ENCODE measurements around the gene PDGFRB. TPM values are rescaled to one million over a fixed set of nuclear protein-coding genes. Genes with fewer than 3 reads are reported as not detected.
A peak's percentile ranks its signal among the peaks of the same experiment; 100 is the strongest.

PDGFRB gene
- total RNA-seq, 4 donors from 2014 or later = 20.2 to 56.3 (median 28.3) TPM

GRCh38 chr5:150178262-150178661, 22.6 kb upstream of the PDGFRB start:
- no peak for TF ChIP-seq POLR2AphosphoS5 (IDR thresholded peaks at IDR 0.05)
- TF ChIP-seq EP300 (IDR thresholded peaks at IDR 0.05; ENCODE audit: low read depth) = no peak
- no peak for TF ChIP-seq POLR2A (IDR thresholded peaks at IDR 0.05)
- TF ChIP-seq CTCF (IDR thresholded peaks at IDR 0.05) = no peak
- Histone ChIP-seq H3K27ac (peak overlapping the region; percentile 85 to 88 (median 87)), H3K4me3 (no peak overlapping the region), H3K4me1 (peaks cover 50 to 96% (median 80%) of the 10 kb centered on the region in 4 donors), H3K36me3 (no peaks in the 10 kb centered on the region), H3K9me3 (no peaks in the 10 kb centered on the region), H3K27me3 (no peaks in the 10 kb centered on the region)
- 46% methylated on average over 4 of the region's 4 CpGs; no CpG with 5 or more reads in 1 of the 2 donors for WGBS, 2 donors (ENCODE audit: low coverage in 1 of 2)
- in situ Hi-C loops (cut with MboI; ENCODE audit: low pct_ligation_motif_present in 1 of 4, low pct_unique_long_range_greater_than_20kb in 1 of 4, low sequenced_read_pairs in 3 of 4) (no loop called here), intact Hi-C loops (cut with DNase I; ENCODE audit: low total_unique reads) (no loop called here)
- DNase-seq = peak; percentile 66

- WGBS, 2 donors (ENCODE audit: low coverage in 1 of 2) = 54% methylated on average over 4 of the region's 4 CpGs; no CpG with 5 or more reads in 1 of the 2 donors
- intact Hi-C loops (cut with DNase I; ENCODE audit: low total_unique reads) = no loop called here
- Histone ChIP-seq H3K36me3 (no peaks in the 10 kb centered on the region), H3K9me3 (no peaks in the 10 kb centered on the region), H3K4me1 (peaks cover 50 to 96% (median 80%) of the 10 kb centered on the region in 4 donors), H3K27me3 (no peaks in the 10 kb centered on the region), H3K27ac (peak overlapping the region; percentile 85 to 88 (median 87)), H3K4me3 (no peak overlapping the region)
- no peak for TF ChIP-seq POLR2A (IDR thresholded peaks at IDR 0.05)
- TF ChIP-seq EP300 (IDR thresholded peaks at IDR 0.05; ENCODE audit: low read depth) = no peak
- no peak for TF ChIP-seq POLR2AphosphoS5 (IDR thresholded peaks at IDR 0.05)
- in situ Hi-C loops (cut with MboI; ENCODE audit: low pct_ligation_motif_present in 1 of 4, low pct_unique_long_range_greater_than_20kb in 1 of 4, low sequenced_read_pairs in 3 of 4) = no loop called here
- no peak for DNase-seq
Measured at GRCh38 chr5:150177721-150178120, 22.1 kb upstream of the PDGFRB start.

GRCh38 chr5:150176745-150177477, 21.3 kb upstream of the PDGFRB start:
- H3K4me3 ChIP-seq = no peak overlapping the region
- intact Hi-C loops (cut with DNase I; ENCODE audit: low total_unique reads) (no loop called here), in situ Hi-C loops (cut with MboI; ENCODE audit: low pct_ligation_motif_present in 1 of 4, low pct_unique_long_range_greater_than_20kb in 1 of 4, low sequenced_read_pairs in 3 of 4) (no loop called here)
- TF ChIP-seq POLR2A (IDR thresholded peaks at IDR 0.05) (no peak), EP300 (IDR thresholded peaks at IDR 0.05; ENCODE audit: low read depth) (no peak), CTCF (IDR thresholded peaks at IDR 0.05) (no peak), POLR2AphosphoS5 (IDR thresholded peaks at IDR 0.05) (no peak)
- H3K36me3 ChIP-seq = no peaks in the 10 kb centered on the region
- peaks cover 45 to 96% (median 80%) of the 10 kb centered on the region in 4 donors for H3K4me1 ChIP-seq
- H3K9me3 ChIP-seq = no peaks in the 10 kb centered on the region
- H3K27ac ChIP-seq = peak overlapping the region; percentile 39 to 88 (median 87)
- 48% methylated on average over 8 of the region's 8 CpGs; no CpG with 5 or more reads in 1 of the 2 donors for WGBS, 2 donors (ENCODE audit: low coverage in 1 of 2)
- no peaks in the 10 kb centered on the region for H3K27me3 ChIP-seq
- DNase-seq = no peak

GRCh38 chr5:150175536-150175935, 19.9 kb upstream of the PDGFRB start:
- peaks cover 31 to 86% (median 71%) of the 10 kb centered on the region in 4 donors for H3K4me1 ChIP-seq
- in situ Hi-C loops (cut with MboI; ENCODE audit: low pct_ligation_motif_present in 1 of 4, low pct_unique_long_range_greater_than_20kb in 1 of 4, low sequenced_read_pairs in 3 of 4) (no loop called here), intact Hi-C loops (cut with DNase I; ENCODE audit: low total_unique reads) (no loop called here)
- H3K36me3 ChIP-seq = peaks cover 0 to 3% (median 0%) of the 10 kb centered on the region in 4 donors
- peak overlapping the region; percentile 39 to 88 (median 87) for H3K27ac ChIP-seq
- H3K9me3 ChIP-seq = no peaks in the 10 kb centered on the region
- TF ChIP-seq CTCF (IDR thresholded peaks at IDR 0.05) (peak in 4 of 5 experiments; percentile 38 to 50 (median 40)), POLR2A (IDR thresholded peaks at IDR 0.05) (no peak)
- 20 to 74% methylated on average over 2 to 5 of the region's 5 CpGs for WGBS, 2 donors (ENCODE audit: low coverage in 1 of 2)
- no peaks in the 10 kb centered on the region for H3K27me3 ChIP-seq
- no peak overlapping the region for H3K4me3 ChIP-seq
- DNase-seq = no peak
